Keratinocyte (primary cell): ENCODE measurements around the gene MTRR. TPM values are rescaled to one million over a fixed set of nuclear protein-coding genes. Genes with fewer than 3 reads are reported as not detected.

Experiments used
- DNase-seq: peaks from one replicate; pipeline ENCODE4 v3.0.0-alpha.2; 2011; ENCODE audit warnings: low read depth, missing footprints, low spot score
- FAIRE-seq: peaks from 2 replicates; lab custom pipeline; 2011; peaks lifted over from hg19 to GRCh38; lab: Jason Lieb, UNC
- H2AFZ ChIP-seq: 2 replicates; pipeline ENCODE4 v1.6.0; 2012; ENCODE audit warnings: low read length, control low read depth, inconsistent platforms; ENCODE audit not compliant: control insufficient read depth
- H3K27ac ChIP-seq: 2 replicates; pipeline ENCODE4 v1.5.1; 2011; ENCODE audit warnings: low read length; ENCODE audit not compliant: control insufficient read depth, insufficient read depth
- H3K27me3 ChIP-seq: 3 replicates; pipeline ENCODE4 v1.6.0; 2011; ENCODE audit warnings: low read length; ENCODE audit not compliant: control insufficient read depth, insufficient read depth; ENCODE audit errors: extremely low read depth
- H3K36me3 ChIP-seq, 2 experiments: 2 replicates in 1 of 2; 3 replicates in 1 of 2; pipeline ENCODE4 v1.5.1; 2011; ENCODE audit warnings: low read length in 2 of 2, mild to moderate bottlenecking in 1 of 2; ENCODE audit not compliant: control insufficient read depth in 2 of 2, insufficient read depth in 2 of 2; ENCODE audit errors: extremely low read depth in 1 of 2
- H3K4me1 ChIP-seq: 3 replicates; pipeline ENCODE4 v1.5.1; 2011; ENCODE audit warnings: low read length; ENCODE audit not compliant: control insufficient read depth, insufficient read depth; ENCODE audit errors: extremely low read depth
- H3K4me2 ChIP-seq: 3 replicates; pipeline ENCODE4 v1.6.0; 2011; ENCODE audit warnings: low read depth, low read length; ENCODE audit not compliant: control insufficient read depth, insufficient read depth; ENCODE audit errors: extremely low read depth
- H3K4me3 ChIP-seq, 3 experiments: fragments of 200-600 bp in 1 of 3; sonication (generic) in 1 of 3; 2 replicates in 2 of 3; 3 replicates in 1 of 3; pipeline ENCODE4 v1.5.1; 2011 to 2016; ENCODE audit warnings: low read length in 3 of 3, mild to moderate bottlenecking in 3 of 3, control low read depth in 2 of 3, inconsistent platforms in 1 of 3, low read depth in 1 of 3, mixed read lengths in 1 of 3, mixed run types in 1 of 3, moderate library complexity in 1 of 3; ENCODE audit not compliant: control insufficient read depth in 2 of 3, insufficient read depth in 2 of 3; ENCODE audit errors: extremely low read depth in 1 of 3
- H3K79me2 ChIP-seq: 2 replicates; pipeline ENCODE4 v1.6.0; 2012; ENCODE audit warnings: low read length; ENCODE audit not compliant: control insufficient read depth, insufficient read depth
- H3K9ac ChIP-seq: 3 replicates; pipeline ENCODE4 v1.6.0; 2011; ENCODE audit warnings: low read length; ENCODE audit not compliant: control insufficient read depth, insufficient read depth; ENCODE audit errors: extremely low read depth
- H3K9me1 ChIP-seq: 3 replicates; pipeline ENCODE4 v1.6.0; 2011; ENCODE audit warnings: low read length; ENCODE audit not compliant: control insufficient read depth, insufficient read depth; ENCODE audit errors: extremely low read depth
- H3K9me3 ChIP-seq: 2 replicates; pipeline ENCODE4 v1.5.1; 2012; ENCODE audit warnings: low read depth, low read length; ENCODE audit not compliant: control insufficient read depth
- H4K20me1 ChIP-seq: 3 replicates; pipeline ENCODE4 v1.6.0; 2011; ENCODE audit warnings: low read length; ENCODE audit not compliant: control insufficient read depth, insufficient read depth; ENCODE audit errors: extremely low read depth
- CTCF ChIP-seq, 3 experiments: IDR thresholded peaks in 1 of 3; conservative IDR thresholded peaks in 1 of 3; optimal IDR thresholded peaks in 1 of 3; 2 replicates in 2 of 3; 3 replicates in 1 of 3; pipeline versions ENCODE3 to v1.5.1; 2011; ENCODE audit warnings: low read length in 3 of 3, mild to moderate bottlenecking in 3 of 3, moderate library complexity in 2 of 3, control low read depth in 1 of 3, inconsistent platforms in 1 of 3; ENCODE audit not compliant: insufficient read depth in 2 of 3; ENCODE audit errors: extremely low read depth in 1 of 3
- EZH2 ChIP-seq: IDR thresholded peaks from one replicate; pipeline ENCODE4 v1.6.1; 2012; ENCODE audit warnings: inconsistent platforms, mild to moderate bottlenecking, low read length, moderate library complexity
- dilution Hi-C: fragments of 300-500 bp; cut with MboI; formaldehyde crosslinking; loops from one replicate; pipeline ENCODE4 v1.7.0; 2020; ENCODE audit warnings: low sequenced_read_pairs; ENCODE audit not compliant: extremely low pct_ligation_motif_present
- polyA plus RNA-seq, 5 experiments: library from polyadenylated mRNA; depleted of rRNA in 3 of 5; stranded (reverse) in 3 of 5; stranded (forward) in 1 of 5; unstranded in 1 of 5; fragments of >200 nt; gene quantifications; 1 replicate in 1 of 5; 2 replicates in 3 of 5; 3 replicates in 1 of 5; pipeline versions ENCODE4 v1.2.1 to v1.2.3, GENCODE V29; 2011 to 2012; ENCODE audit warnings: missing spikeins in 2 of 5, low read depth in 1 of 5, low replicate concordance in 1 of 5

The MTRR gene
- polyA plus RNA-seq, 1 donor (not counting 4 experiments of a cell fraction or from before 2014, with no cell fraction given): 45.5 TPM

GRCh38 chr5:7857926-7858632, 10.9 kb upstream of the MTRR start:
- Histone ChIP-seq H3K4me2 (no peak overlapping the region), H3K9ac (no peak overlapping the region), H4K20me1 (no peaks in the 10 kb centered on the region), H2AFZ (no peak overlapping the region), H3K79me2 (no peaks in the 10 kb centered on the region), H3K4me3 (no peak overlapping the region), H3K9me3 (no peaks in the 10 kb centered on the region), H3K27me3 (no peaks in the 10 kb centered on the region), H3K36me3 (peaks cover 5 to 13% of the 10 kb centered on the region in 2 experiments), H3K9me1 (no peaks in the 10 kb centered on the region), H3K27ac (no peak overlapping the region), H3K4me1 (no peaks in the 10 kb centered on the region)
- no peak for DNase-seq
- TF ChIP-seq EZH2 (no peak), CTCF (optimal IDR thresholded peaks at IDR 0.05 in 1 of 3, IDR thresholded peaks at IDR 0.05 in 1 of 3, conservative IDR thresholded peaks at IDR 0.05 in 1 of 3; ENCODE audit: extremely low read depth in 1 of 3, insufficient read depth in 2 of 3, low read length in 3 of 3) (no peak)
- no peak for FAIRE-seq
- dilution Hi-C loops: no loop called here

GRCh38 chr5:7866196-7866595, 2.8 kb upstream of the MTRR start:
- no peak for FAIRE-seq
- no peak overlapping the region for H3K4me2 ChIP-seq
- no peaks in the 10 kb centered on the region for H3K9me3 ChIP-seq
- peaks cover 47% of the 10 kb centered on the region for H3K79me2 ChIP-seq
- no peak overlapping the region for H3K9ac ChIP-seq
- peaks cover 8 to 14% of the 10 kb centered on the region in 2 experiments for H3K36me3 ChIP-seq
- DNase-seq: no peak
- TF ChIP-seq CTCF (optimal IDR thresholded peaks at IDR 0.05 in 1 of 3, IDR thresholded peaks at IDR 0.05 in 1 of 3, conservative IDR thresholded peaks at IDR 0.05 in 1 of 3; ENCODE audit: extremely low read depth in 1 of 3, insufficient read depth in 2 of 3, low read length in 3 of 3) (no peak), EZH2 (no peak)
- peaks cover 18% of the 10 kb centered on the region for H3K4me1 ChIP-seq
- no peak overlapping the region for H3K27ac ChIP-seq
- dilution Hi-C loops: no loop called here
- H3K9me1 ChIP-seq: peaks cover 2% of the 10 kb centered on the region
- no peak overlapping the region for H3K4me3 ChIP-seq
- H4K20me1 ChIP-seq: no peaks in the 10 kb centered on the region
- no peaks in the 10 kb centered on the region for H3K27me3 ChIP-seq
- H2AFZ ChIP-seq: no peak overlapping the region
